HepG2 (cell line): Measurements from ENCODE around the gene TRIM2. TPM values are rescaled to one million over a fixed set of nuclear protein-coding genes. Genes with fewer than 3 reads are reported as not detected.

Experiments
- ATAC-seq: fragments of 200-7000 bp; cut with Tn5 transposase; 3 replicates; pipeline ENCODE4 v1.9.1; 2020; ENCODE audit warnings: mild to moderate bottlenecking, moderate library complexity
- BruUV-seq: library from RNA; stranded (reverse); fragments of 400-500 nt; replicated peaks from 2 replicates; lab custom pipeline; 2021; lab: Mats Ljungman, UMichigan
- CTCF ChIA-PET: fragments of 300-600 bp; formaldehyde crosslinking; extraction: SDS; loops from one replicate; lab custom pipeline; 2021; ENCODE audit warnings: low total read pairs, inconsistent platforms, low intra/inter-chr PET ratio; lab: Yijun Ruan, JAX
- POLR2A ChIA-PET: fragments of 350-600 bp; sonication (Branson Sonifier 250); formaldehyde crosslinking; loops from one replicate; lab custom pipeline; 2020; ENCODE audit warnings: antibody characterized with exemption, inconsistent platforms; lab: Yijun Ruan, JAX
- DNase-seq: peaks from one replicate; pipeline ENCODE4 v3.0.0-alpha.2; 2015; ENCODE audit warnings: low spot score
- FAIRE-seq: peaks from 3 replicates; lab custom pipeline; 2011; peaks lifted over from hg19 to GRCh38; lab: Jason Lieb, UNC
- H2AFZ ChIP-seq: one replicate; pipeline ENCODE4 v1.6.1; 2011; ENCODE audit warnings: low read length, inconsistent platforms
- H3K27ac ChIP-seq: fragments of 300-600 bp; 3 replicates; pipeline ENCODE4 v1.8.0; 2011; ENCODE audit warnings: mixed run types, mild to moderate bottlenecking, mixed read lengths, low read length, inconsistent platforms; ENCODE audit not compliant: insufficient read depth; ENCODE audit errors: extremely low read length
- H3K27me3 ChIP-seq, 2 experiments: fragments of 200-600 bp in 1 of 2; 2 replicates in 1 of 2; 3 replicates in 1 of 2; pipeline versions ENCODE4 v1.6.0 to v1.8.0; 2011; ENCODE audit warnings: low read length in 2 of 2, mild to moderate bottlenecking in 2 of 2, moderate library complexity in 2 of 2, inconsistent platforms in 1 of 2; ENCODE audit not compliant: insufficient read depth in 2 of 2, control insufficient read depth in 1 of 2
- H3K36me3 ChIP-seq, 2 experiments: fragments of 200-600 bp in 1 of 2; replicated peaks in 1 of 2; 2 replicates in 1 of 2; 3 replicates in 1 of 2; pipeline versions ENCODE4 v1.5.1 to v1.8.0; 2011; ENCODE audit warnings: low read length in 2 of 2, inconsistent platforms in 1 of 2; ENCODE audit not compliant: insufficient read depth in 2 of 2, control insufficient read depth in 1 of 2
- H3K4me1 ChIP-seq: 2 replicates; pipeline ENCODE4 v1.5.1; 2012; ENCODE audit warnings: low read length, inconsistent platforms; ENCODE audit not compliant: insufficient read depth
- H3K4me2 ChIP-seq: 2 replicates; pipeline ENCODE4 v1.6.0; 2011; ENCODE audit warnings: low read depth, low read length, inconsistent platforms
- H3K4me3 ChIP-seq, 3 experiments: fragments of 200-600 bp in 1 of 3; sonication (generic), shearing (Covaris generic) in 1 of 3; replicated peaks in 1 of 3; 2 replicates each; pipeline ENCODE4 v1.5.1; 2011 to 2016; ENCODE audit warnings: low read length in 3 of 3, inconsistent platforms in 2 of 3, low read depth in 2 of 3, mild to moderate bottlenecking in 2 of 3, control low read depth in 1 of 3, mixed read lengths in 1 of 3; ENCODE audit not compliant: insufficient read depth in 1 of 3
- H3K79me2 ChIP-seq: one replicate; pipeline ENCODE4 v1.6.1; 2011; ENCODE audit warnings: low read length, inconsistent platforms; ENCODE audit not compliant: insufficient read depth
- H3K9ac ChIP-seq: 2 replicates; pipeline ENCODE4 v1.6.0; 2011; ENCODE audit warnings: mild to moderate bottlenecking, low read depth, low read length, inconsistent platforms; ENCODE audit not compliant: insufficient read depth
- H3K9me3 ChIP-seq: 2 replicates; pipeline ENCODE4 v1.5.1; 2012; ENCODE audit warnings: mild to moderate bottlenecking, low read length
- H4K20me1 ChIP-seq: 2 replicates; pipeline ENCODE4 v1.6.0; 2011; ENCODE audit warnings: inconsistent platforms, mild to moderate bottlenecking, low read length, moderate library complexity; ENCODE audit not compliant: insufficient read depth
- ATM ChIP-seq: fragments of 450-650 bp; IDR thresholded peaks from 2 replicates; pipeline ENCODE4 v1.7.1; 2017; ENCODE audit warnings: mild to moderate bottlenecking, borderline replicate concordance
- BCL3 ChIP-seq: sonication (generic); formaldehyde crosslinking; IDR thresholded peaks from 2 replicates; pipeline ENCODE4 v1.5.1; 2020; ENCODE audit warnings: mild to moderate bottlenecking, missing genetic modification reagents, moderate library complexity
- CREB3 ChIP-seq: sonication (generic); formaldehyde crosslinking; IDR thresholded peaks from 2 replicates; pipeline ENCODE4 v1.5.0; 2020; ENCODE audit warnings: missing genetic modification reagents
- EHMT2 ChIP-seq: fragments of 200-600 bp; sonication (generic); IDR thresholded peaks from 2 replicates; pipeline ENCODE4 v1.7.0; 2017; ENCODE audit warnings: antibody characterized with exemption, low read depth, low read length, borderline replicate concordance
- FOXO4 ChIP-seq: sonication (generic); formaldehyde crosslinking; conservative IDR thresholded peaks from 2 replicates; pipeline ENCODE4 v1.8.1; 2023; ENCODE audit warnings: missing genetic modification reagents
- GLI4 ChIP-seq: sonication (generic); formaldehyde crosslinking; IDR thresholded peaks from 2 replicates; pipeline ENCODE4 v1.5.1; 2020; ENCODE audit warnings: missing genetic modification reagents, mild to moderate bottlenecking, moderate library complexity, borderline replicate concordance
- IRF9 ChIP-seq: sonication (generic); formaldehyde crosslinking; IDR thresholded peaks from 2 replicates; pipeline ENCODE4 v1.8.0; 2022; ENCODE audit warnings: missing genetic modification reagents, mild to moderate bottlenecking, borderline replicate concordance
- NAIF1 ChIP-seq: sonication (generic); formaldehyde crosslinking; IDR thresholded peaks from 2 replicates; pipeline ENCODE4 v1.5.0; 2020; ENCODE audit warnings: mild to moderate bottlenecking, missing genetic modification reagents, borderline replicate concordance
- NBN ChIP-seq: fragments of 450-650 bp; conservative IDR thresholded peaks from 2 replicates; pipeline ENCODE4 v1.6.1; 2017
- SOX6 ChIP-seq, 2 experiments: fragments of 450-650 bp in 1 of 2; sonication (generic) in 1 of 2; formaldehyde crosslinking in 1 of 2; IDR thresholded peaks; 2 replicates each; pipeline versions ENCODE4 v1.4.0 to v1.6.1; 2017 to 2020; ENCODE audit warnings: antibody characterized with exemption in 1 of 2, mild to moderate bottlenecking in 1 of 2, missing genetic modification reagents in 1 of 2
- SYNCRIP ChIP-seq: fragments of 200-400 bp; formaldehyde crosslinking; IDR thresholded peaks from 2 replicates; pipeline ENCODE4 v1.6.1; 2018; ENCODE audit warnings: mild to moderate bottlenecking, low read depth, low read length; ENCODE audit not compliant: insufficient read depth
- TFDP2 ChIP-seq: sonication (generic); formaldehyde crosslinking; IDR thresholded peaks from 2 replicates; pipeline ENCODE4 v1.4.0; 2020; ENCODE audit warnings: missing genetic modification reagents
- ZFP37 ChIP-seq: sonication (generic); formaldehyde crosslinking; IDR thresholded peaks from 2 replicates; pipeline ENCODE4 v1.4.0; 2020; ENCODE audit warnings: missing genetic modification reagents, borderline replicate concordance
- ZNF160 ChIP-seq: sonication (generic); formaldehyde crosslinking; IDR thresholded peaks from 2 replicates; pipeline ENCODE4 v1.8.0; 2022; ENCODE audit warnings: mild to moderate bottlenecking, inconsistent platforms, missing genetic modification reagents
- ZNF329 ChIP-seq: sonication (generic); formaldehyde crosslinking; IDR thresholded peaks from 2 replicates; pipeline ENCODE4 v1.9.0; 2021; ENCODE audit warnings: low read depth, mild to moderate bottlenecking, missing genetic modification reagents
- ZNF333 ChIP-seq: sonication (generic); formaldehyde crosslinking; IDR thresholded peaks from 2 replicates; pipeline ENCODE4 v1.4.0; 2020; ENCODE audit warnings: mild to moderate bottlenecking, missing genetic modification reagents, borderline replicate concordance
- WGBS: methylation state at CpG from one replicate; pipeline ENCODE4 v1.1.6; 2017; ENCODE audit warnings: low lambda C conversion rate; 5-methylcytosine and 5-hydroxymethylcytosine counted together
- in situ Hi-C: cut with HindIII; loops from 2 replicates; pipeline ENCODE4 v1.10.0; 2017; ENCODE audit warnings: low pct_unique_long_range_greater_than_20kb; ENCODE audit not compliant: extremely low pct_ligation_motif_present
- intact Hi-C: fragments of 100-400 bp; cut with micrococcal nuclease; formaldehyde crosslinking; loops from one replicate; pipeline ENCODE4 v1.10.0; 2022; ENCODE audit not compliant: unreplicated experiment
- polyA plus RNA-seq, 8 experiments: library from polyadenylated mRNA; depleted of rRNA in 3 of 8; stranded (reverse) in 7 of 8; unstranded in 1 of 8; fragments of >200 nt; fragmentation: Illumina TruSeq in 4 of 8; extraction: Trizol in 4 of 8; gene quantifications; 2 replicates each; pipeline versions ENCODE4 v1.2.1 to v1.2.3, GENCODE V29; 2011 to 2016; ENCODE audit warnings: low read depth in 4 of 8, missing spikeins in 1 of 8, mixed read lengths in 1 of 8; ENCODE audit not compliant: insufficient read depth in 1 of 8
- total RNA-seq, 5 experiments: library from RNA; depleted of rRNA; stranded (reverse); fragments of >200 nt; fragmentation: Illumina TruSeq; extraction: Trizol; gene quantifications; 2 replicates each; pipeline ENCODE4 v1.2.3, GENCODE V29; 2016; ENCODE audit warnings: low read depth in 1 of 5

Gene TRIM2
- total and polyA plus RNA-seq, 2 of the 13 experiments (the other 11 are each of a cell fraction or from before 2014, with no cell fraction given) = 2.1 to 4.2 TPM

- TF ChIP-seq CREB3 (CRISPR knock-in tag) (no peak), NBN (no peak), GLI4 (CRISPR knock-in tag) (no peak), TFDP2 (CRISPR knock-in tag) (no peak)
Measured at GRCh38 chr4:153268295-153268694, 64.1 kb downstream of the TRIM2 start (continued).

GRCh38 chr4:153269218-153269990, 65.2 kb downstream of the TRIM2 start:
- Histone ChIP-seq H4K20me1 (no peaks in the 10 kb centered on the region), H3K4me3 (no peak overlapping the region), H3K27me3 (no peaks in the 10 kb centered on the region), H3K9me3 (no peaks in the 10 kb centered on the region), H3K36me3 (no peaks in the 10 kb centered on the region), H3K27ac (no peak overlapping the region), H3K9ac (no peak overlapping the region), H3K79me2 (no peaks in the 10 kb centered on the region), H2AFZ (no peak overlapping the region), H3K4me2 (no peak overlapping the region), H3K4me1 (no peaks in the 10 kb centered on the region)
- in situ Hi-C loops (no loop called here), intact Hi-C loops (no loop called here)
- ATAC-seq (peak; percentile 75), DNase-seq (no peak), FAIRE-seq (no peak)
- ChIA-PET CTCF (no interaction called here), POLR2A (no interaction called here)
- no TSS peak for BruUV-seq
- 67% methylated on average over 5 of the region's 5 CpGs for WGBS
- TF ChIP-seq ZFP37 (CRISPR knock-in tag) = no peak
- no peak for TF ChIP-seq ZNF160 (CRISPR knock-in tag)
- TF ChIP-seq SOX6 (IDR thresholded peaks at IDR 0.05) = no peak
- TF ChIP-seq SOX6 (CRISPR knock-in tag; IDR thresholded peaks at IDR 0.05) = no peak
- TF ChIP-seq ZNF329 (CRISPR knock-in tag) = no peak
- TF ChIP-seq FOXO4 (CRISPR knock-in tag) = no peak
- no peak for TF ChIP-seq SYNCRIP
- no peak for TF ChIP-seq IRF9 (CRISPR knock-in tag)
- no peak for TF ChIP-seq EHMT2
- no peak for TF ChIP-seq ZNF333 (CRISPR knock-in tag)
- TF ChIP-seq NAIF1 (CRISPR knock-in tag) = no peak
- no peak for TF ChIP-seq ATM
- no peak for TF ChIP-seq BCL3
